Neuronal stem cell (in vitro differentiated cells): ENCODE results near the gene SLC41A3.
"Not testable (repeated sequence)": the region's sequence is repeated elsewhere in the genome, so short reads cannot be mapped to it uniquely, and the experiment has no call there.

ENCODE experiments used
- DNase-seq: peaks from one replicate; pipeline ENCODE4 v3.0.0-alpha.2; 2013; ENCODE audit warnings: low spot score
- H2AFZ ChIP-seq: one replicate; pipeline ENCODE4 v1.6.1; 2013; ENCODE audit warnings: mild to moderate bottlenecking, low read length, inconsistent platforms
- H2AK5ac ChIP-seq: 2 replicates; pipeline ENCODE4 v1.6.1; 2013; ENCODE audit warnings: low read depth, mild to moderate bottlenecking, inconsistent platforms, low read length, moderate library complexity, mixed read lengths
- H2BK120ac ChIP-seq: 2 replicates; pipeline ENCODE4 v1.6.1; 2013; ENCODE audit warnings: low read depth, mild to moderate bottlenecking, inconsistent platforms, low read length, moderate library complexity, mixed read lengths
- H2BK12ac ChIP-seq: one replicate; pipeline ENCODE4 v1.6.1; 2013; ENCODE audit warnings: low read length, inconsistent platforms
- H2BK15ac ChIP-seq: 2 replicates; pipeline ENCODE4 v1.6.1; 2013; ENCODE audit warnings: mild to moderate bottlenecking, low read length, inconsistent platforms, mixed read lengths
- H2BK5ac ChIP-seq: one replicate; pipeline ENCODE4 v1.6.1; 2013; ENCODE audit warnings: inconsistent platforms, mild to moderate bottlenecking, low read length, moderate library complexity
- H3K14ac ChIP-seq: one replicate; pipeline ENCODE4 v1.6.1; 2013; ENCODE audit warnings: low read length, inconsistent platforms
- H3K18ac ChIP-seq: 2 replicates; pipeline ENCODE4 v1.6.1; 2013; ENCODE audit warnings: low read length, inconsistent platforms
- H3K23ac ChIP-seq: 2 replicates; pipeline ENCODE4 v1.6.1; 2013; ENCODE audit warnings: low read depth, mild to moderate bottlenecking, mixed read lengths, low read length, inconsistent platforms; ENCODE audit not compliant: poor library complexity
- H3K27ac ChIP-seq: replicated peaks from 3 replicates; pipeline ENCODE4 v1.5.1; 2013; ENCODE audit warnings: low read length, inconsistent platforms
- H3K27me3 ChIP-seq, 3 experiments: 2 replicates each; pipeline ENCODE4 v1.6.1; 2013; ENCODE audit warnings: low read length in 3 of 3, mild to moderate bottlenecking in 2 of 3, inconsistent platforms in 1 of 3, low read depth in 1 of 3, mixed read lengths in 1 of 3, moderate library complexity in 1 of 3; ENCODE audit not compliant: control insufficient read depth in 3 of 3, insufficient read depth in 3 of 3
- H3K36me3 ChIP-seq, 2 donors: replicated peaks in 1 of 2; 2 replicates each; pipeline ENCODE4 v1.6.1; 2013; ENCODE audit warnings: low read length in 2 of 2; ENCODE audit not compliant: control insufficient read depth in 2 of 2, insufficient read depth in 2 of 2
- H3K4ac ChIP-seq: 2 replicates; pipeline ENCODE4 v1.6.1; 2013; ENCODE audit warnings: inconsistent platforms, mild to moderate bottlenecking, low read length, moderate library complexity
- H3K4me1 ChIP-seq, 2 donors: 1 replicate in 1 of 2; 2 replicates in 1 of 2; pipeline ENCODE4 v1.6.1; 2013; ENCODE audit warnings: low read length in 2 of 2, low read depth in 1 of 2; ENCODE audit not compliant: control insufficient read depth in 2 of 2, insufficient read depth in 1 of 2
- H3K4me2 ChIP-seq: one replicate; pipeline ENCODE4 v1.6.1; 2013; ENCODE audit warnings: mild to moderate bottlenecking, low read length, inconsistent platforms; ENCODE audit not compliant: insufficient read depth, poor library complexity, severe bottlenecking
- H3K4me3 ChIP-seq, 2 donors: 2 replicates each; pipeline ENCODE4 v1.5.1; 2013; ENCODE audit warnings: low read length in 2 of 2, mild to moderate bottlenecking in 2 of 2, inconsistent platforms in 1 of 2, moderate library complexity in 1 of 2
- H3K79me1 ChIP-seq: one replicate; pipeline ENCODE4 v1.6.1; 2013; ENCODE audit warnings: low read depth, mild to moderate bottlenecking, inconsistent platforms, low read length, moderate library complexity
- H3K9ac ChIP-seq: one replicate; pipeline ENCODE4 v1.6.1; 2013; ENCODE audit warnings: mild to moderate bottlenecking, low read depth, low read length, inconsistent platforms; ENCODE audit not compliant: poor library complexity
- H3K9me3 ChIP-seq, 2 donors: replicated peaks in 1 of 2; 2 replicates each; pipeline versions ENCODE3 to v1.6.1; 2013; ENCODE audit warnings: low read length in 2 of 2, mild to moderate bottlenecking in 2 of 2, inconsistent platforms in 1 of 2, low read depth in 1 of 2, mixed read lengths in 1 of 2, moderate library complexity in 1 of 2; ENCODE audit not compliant: control insufficient read depth in 2 of 2, insufficient read depth in 1 of 2
- H4K8ac ChIP-seq: one replicate; pipeline ENCODE4 v1.6.1; 2013; ENCODE audit warnings: low read depth, mild to moderate bottlenecking, inconsistent platforms, low read length, moderate library complexity
- H4K91ac ChIP-seq: one replicate; pipeline ENCODE4 v1.6.1; 2013; ENCODE audit warnings: low read length, low read depth, mild to moderate bottlenecking, inconsistent platforms; ENCODE audit not compliant: poor library complexity
- WGBS, 2 donors: extraction: QIAGEN DNeasy Blood & Tissue Kit; methylation state at CpG; one replicate each; pipeline ENCODE4 v1.1.7; 2013; ENCODE audit warnings: missing lambda C conversion rate in 2 of 2, mixed read lengths in 1 of 2; ENCODE audit not compliant: insufficient read length in 2 of 2, insufficient replicate concordance in 1 of 2; ENCODE audit errors: extremely low coverage in 2 of 2; 5-methylcytosine and 5-hydroxymethylcytosine counted together

The SLC41A3 gene

DNA sequence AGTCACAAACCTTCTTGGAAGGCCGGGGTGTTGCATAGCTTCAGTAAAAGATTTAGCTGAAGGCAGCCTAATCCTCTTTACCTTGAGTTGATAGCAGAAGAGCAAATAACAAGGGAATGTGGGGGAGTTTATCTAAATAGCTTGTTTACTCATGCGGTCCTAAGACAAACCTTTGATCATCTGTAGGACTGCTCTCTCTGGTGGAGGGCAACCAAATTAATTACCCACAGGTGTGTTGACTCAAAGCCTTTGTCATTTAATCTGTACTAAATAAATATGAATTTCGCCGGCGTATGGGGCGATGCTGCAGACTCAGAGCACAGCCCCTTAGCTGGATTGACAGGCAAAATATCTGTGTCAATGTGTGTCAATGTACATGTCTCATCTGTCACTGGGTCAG lies 17.2 kb downstream of the SLC41A3 start:
- not testable (repeated sequence) for H3K79me1 ChIP-seq, H3K4me3 ChIP-seq

DNA sequence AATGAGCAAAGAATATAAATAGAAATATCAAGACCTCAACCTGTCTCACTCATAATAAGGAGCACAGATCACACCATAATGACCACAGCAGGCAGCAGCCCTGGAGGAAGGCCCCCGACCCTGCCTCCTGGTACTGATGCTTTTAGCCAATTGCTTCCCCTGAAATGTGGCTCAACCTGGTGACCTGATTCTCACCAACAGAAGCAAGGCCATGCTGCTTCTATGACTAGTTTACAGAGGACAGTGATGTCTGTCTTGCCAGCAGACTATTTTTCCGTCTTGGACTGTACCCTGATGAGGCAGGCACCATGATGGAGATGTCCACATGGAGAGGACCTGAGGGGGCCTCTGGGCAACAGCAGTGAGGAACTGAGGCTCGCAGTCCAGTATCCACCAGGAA lies 18.0 kb downstream of the SLC41A3 start:
- Histone ChIP-seq H3K27me3 (no peaks in the 10 kb centered on the region), H2AFZ (no peak overlapping the region), H3K23ac (no peak overlapping the region), H2BK120ac (no peak overlapping the region), H2BK5ac (no peak overlapping the region), H3K4me1 (peaks cover 0 to 2% of the 10 kb centered on the region in 2 donors), H3K36me3 (peaks cover 0 to 17% of the 10 kb centered on the region in 2 donors), H2BK15ac (no peak overlapping the region), H3K27ac (no peak overlapping the region), H4K91ac (no peak overlapping the region), H3K4me3 (no peak overlapping the region), H3K4ac (no peak overlapping the region), H3K9ac (no peak overlapping the region), H3K9me3 (no peaks in the 10 kb centered on the region), H3K14ac (no peak overlapping the region), H2AK5ac (no peak overlapping the region), H3K4me2 (no peak overlapping the region), H3K18ac (no peak overlapping the region), H3K79me1 (no peaks in the 10 kb centered on the region), H4K8ac (no peak overlapping the region), H2BK12ac (no peak overlapping the region)
- no peak for DNase-seq
- WGBS, 2 donors: no CpG with 5 or more reads among the region's 3 CpGs

More for the DNA sequence above, 17.2 kb downstream of the SLC41A3 start:
- not testable (repeated sequence) for H3K4me2 ChIP-seq, H3K27ac ChIP-seq, H3K9me3 ChIP-seq, DNase-seq, H4K91ac ChIP-seq, H4K8ac ChIP-seq, H3K18ac ChIP-seq, H2BK5ac ChIP-seq, H2BK120ac ChIP-seq, H3K23ac ChIP-seq, H3K14ac ChIP-seq, H3K27me3 ChIP-seq, H3K4me1 ChIP-seq, H2AK5ac ChIP-seq, H2BK12ac ChIP-seq, H3K9ac ChIP-seq, H2AFZ ChIP-seq, H2BK15ac ChIP-seq, H3K4ac ChIP-seq
- WGBS, 2 donors: no CpG with 5 or more reads among the region's 6 CpGs
- peaks cover 0 to 17% of the 10 kb centered on the region in 2 donors for H3K36me3 ChIP-seq

DNA sequence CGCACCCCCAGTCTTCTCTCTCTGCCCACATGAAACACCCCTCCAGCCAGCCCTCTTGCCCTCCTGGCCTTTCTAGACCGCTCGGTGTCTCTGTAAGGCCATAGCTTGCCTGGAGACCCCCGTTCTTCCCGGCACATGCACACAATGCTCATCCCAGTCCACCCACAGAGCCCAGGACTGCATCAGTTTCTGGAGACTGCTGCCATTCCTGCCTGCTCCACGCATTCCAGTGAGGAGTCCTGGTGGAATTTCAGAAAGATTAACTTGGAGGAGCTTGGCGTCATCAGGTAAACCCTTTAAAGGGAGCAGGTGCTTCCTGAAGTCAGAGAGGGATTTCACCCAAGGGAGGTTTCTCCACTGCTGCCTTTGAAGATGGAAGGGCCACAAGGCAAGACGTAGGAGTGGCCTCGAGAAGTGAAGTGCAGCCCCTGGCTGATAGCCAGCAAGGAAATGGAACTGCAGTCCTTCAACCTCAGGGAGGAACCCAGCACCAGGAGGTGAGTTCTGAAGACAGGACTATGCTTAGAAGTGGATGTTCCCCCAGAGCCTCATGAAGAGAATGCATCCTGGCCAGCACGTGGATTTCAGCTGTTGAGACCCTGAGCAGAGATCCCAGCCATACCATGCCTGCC lies 19.2 kb downstream of the SLC41A3 start:
- Histone ChIP-seq H3K36me3 (peaks cover 0 to 19% of the 10 kb centered on the region in 2 donors), H4K8ac (no peak overlapping the region), H3K4ac (no peak overlapping the region), H2BK15ac (no peak overlapping the region), H2BK5ac (no peak overlapping the region), H3K4me3 (no peak overlapping the region), H3K9me3 (no peaks in the 10 kb centered on the region), H3K27me3 (no peaks in the 10 kb centered on the region), H3K18ac (no peak overlapping the region), H4K91ac (no peak overlapping the region), H3K4me2 (no peak overlapping the region), H3K23ac (no peak overlapping the region), H3K14ac (no peak overlapping the region), H2AK5ac (no peak overlapping the region), H2AFZ (no peak overlapping the region), H3K27ac (no peak overlapping the region), H3K9ac (no peak overlapping the region), H2BK120ac (no peak overlapping the region), H3K4me1 (peaks cover 0 to 2% of the 10 kb centered on the region in 2 donors), H3K79me1 (no peaks in the 10 kb centered on the region), H2BK12ac (no peak overlapping the region)
- no CpG with 5 or more reads among the region's 10 CpGs for WGBS, 2 donors
- no peak for DNase-seq

DNA sequence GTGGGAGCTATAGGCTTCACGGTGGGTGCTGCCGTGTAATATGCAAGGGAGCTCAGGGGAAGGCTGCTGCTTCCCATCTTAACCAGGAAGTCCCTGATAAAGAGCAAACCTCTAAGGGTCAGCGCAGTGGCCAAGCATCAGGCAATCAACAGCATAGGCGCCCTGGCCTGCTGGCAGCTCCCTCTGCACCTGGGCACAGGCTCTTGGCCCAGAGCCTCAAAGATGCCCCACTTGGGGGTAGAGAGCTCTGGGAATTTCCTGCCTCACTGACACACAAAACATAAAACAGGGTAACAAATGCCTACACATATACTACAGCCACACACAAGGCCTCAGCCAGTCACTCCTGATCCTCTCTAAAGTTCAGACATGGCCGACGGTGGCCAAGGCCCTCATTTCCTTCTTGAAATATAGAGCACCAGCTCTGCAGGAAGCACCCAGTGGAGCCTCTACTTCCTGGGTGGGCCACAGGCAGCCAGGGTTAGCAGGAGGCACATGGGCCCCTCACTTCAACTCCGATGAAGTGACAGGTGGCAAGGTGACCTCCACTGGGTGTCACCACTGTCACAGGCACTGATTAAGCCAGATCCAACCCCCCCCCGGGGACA lies 20.5 kb downstream of the SLC41A3 start:
- Histone ChIP-seq H3K27me3 (no peaks in the 10 kb centered on the region), H3K23ac (no peak overlapping the region), H3K9ac (no peak overlapping the region), H3K18ac (no peak overlapping the region), H2BK12ac (no peak overlapping the region), H3K14ac (no peak overlapping the region), H2BK15ac (no peak overlapping the region), H3K36me3 (peaks cover 0 to 23% of the 10 kb centered on the region in 2 donors), H3K4me1 (peaks cover 0 to 2% of the 10 kb centered on the region in 2 donors), H3K4me3 (no peak overlapping the region), H2AK5ac (no peak overlapping the region), H2BK120ac (no peak overlapping the region), H3K4me2 (no peak overlapping the region), H2BK5ac (no peak overlapping the region), H3K79me1 (no peaks in the 10 kb centered on the region), H3K27ac (no peak overlapping the region), H4K91ac (no peak overlapping the region), H2AFZ (no peak overlapping the region), H3K9me3 (no peaks in the 10 kb centered on the region), H4K8ac (no peak overlapping the region), H3K4ac (no peak overlapping the region)
- WGBS, 2 donors: no CpG with 5 or more reads among the region's 8 CpGs
- DNase-seq: no peak
